NCI-H2029 treated with DMSO at 0.1 percent for 48 hours (cell line): ENCODE data around the gene PTPRCAP.
"Not testable (repeated sequence)": the region's sequence is repeated elsewhere in the genome, so short reads cannot be mapped to it uniquely, and the experiment has no call there.

ENCODE experiments used
- DNase-seq: peaks from one replicate; lab custom pipeline; 2025; lab: John Stamatoyannopoulos, UW

Gene PTPRCAP

GRCh38 chr11:67440229-67441097 is 3.0 kb upstream of the PTPRCAP start:
- no peak for DNase-seq

DNA sequence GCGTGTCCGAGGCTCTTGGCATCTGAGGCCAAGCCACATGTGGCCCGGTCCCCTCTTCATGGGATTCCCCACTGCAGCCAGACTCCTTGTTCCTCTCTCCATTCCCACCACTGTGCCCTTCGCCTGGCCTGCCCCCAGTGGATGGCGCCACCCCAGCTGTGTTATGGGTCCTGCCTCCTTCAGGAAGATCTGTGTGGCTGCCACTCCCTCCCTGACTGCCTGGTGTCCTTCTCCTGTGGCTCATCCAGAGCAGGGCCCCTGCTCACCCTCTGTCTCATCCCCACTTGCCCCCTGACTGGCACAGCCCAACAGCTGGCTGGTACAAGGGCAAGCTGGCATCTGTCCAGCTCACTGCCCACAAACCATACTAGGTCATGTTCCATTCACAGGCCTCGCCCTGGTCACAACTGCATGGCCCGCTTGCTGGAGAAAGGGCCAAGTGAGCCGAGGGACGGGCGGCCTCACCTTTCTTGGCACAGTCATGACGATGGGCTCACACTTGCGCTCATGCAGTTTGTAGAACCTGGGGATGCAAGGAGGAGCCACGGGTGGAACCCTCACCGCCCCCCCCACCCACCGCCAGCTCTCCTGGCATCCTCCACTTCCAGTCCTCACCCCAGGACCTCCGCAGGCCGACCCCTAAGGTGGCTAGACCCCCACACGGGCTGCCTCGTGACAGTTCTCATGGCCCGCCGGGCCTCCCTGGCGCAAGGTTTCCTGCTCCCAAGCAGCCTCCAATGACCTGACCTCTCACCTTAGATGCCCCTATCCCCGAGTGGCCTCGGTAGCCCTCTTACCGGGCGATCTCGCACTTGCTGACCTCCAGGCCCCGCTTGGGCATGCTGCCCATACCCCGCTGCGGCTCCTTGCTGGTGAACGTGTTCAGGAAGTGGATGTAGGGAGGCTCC is 2.1 kb upstream of the PTPRCAP start:
- DNase-seq = no peak

GRCh38 chr11:67438158-67438902 is 848 bp upstream of the PTPRCAP start:
- no peak for DNase-seq

DNA sequence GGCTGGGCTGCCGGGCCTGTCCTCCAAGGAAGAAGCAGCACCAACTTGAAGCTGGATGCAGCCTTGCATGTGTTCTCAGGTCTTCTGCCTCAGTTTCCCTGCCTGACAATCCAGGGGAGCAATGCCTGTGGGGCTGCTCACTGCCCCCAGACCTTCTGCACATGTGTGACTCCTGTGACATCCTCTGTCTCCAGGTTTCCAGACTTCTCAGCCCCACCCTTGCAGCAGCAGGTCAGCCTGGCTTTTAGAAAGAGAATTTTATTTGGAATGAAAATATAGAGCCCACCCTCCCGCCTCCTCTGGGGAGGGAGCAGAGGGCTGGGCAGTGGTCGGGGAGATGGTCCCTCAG is 301 bp upstream of the PTPRCAP start:
- no peak for DNase-seq

GRCh38 chr11:67436459-67437081 is 912 bp downstream of the PTPRCAP start:
- DNase-seq = no peak

- DNase-seq = no peak
Measured at GRCh38 chr11:67435727-67436458, 1.6 kb downstream of the PTPRCAP start.

DNA sequence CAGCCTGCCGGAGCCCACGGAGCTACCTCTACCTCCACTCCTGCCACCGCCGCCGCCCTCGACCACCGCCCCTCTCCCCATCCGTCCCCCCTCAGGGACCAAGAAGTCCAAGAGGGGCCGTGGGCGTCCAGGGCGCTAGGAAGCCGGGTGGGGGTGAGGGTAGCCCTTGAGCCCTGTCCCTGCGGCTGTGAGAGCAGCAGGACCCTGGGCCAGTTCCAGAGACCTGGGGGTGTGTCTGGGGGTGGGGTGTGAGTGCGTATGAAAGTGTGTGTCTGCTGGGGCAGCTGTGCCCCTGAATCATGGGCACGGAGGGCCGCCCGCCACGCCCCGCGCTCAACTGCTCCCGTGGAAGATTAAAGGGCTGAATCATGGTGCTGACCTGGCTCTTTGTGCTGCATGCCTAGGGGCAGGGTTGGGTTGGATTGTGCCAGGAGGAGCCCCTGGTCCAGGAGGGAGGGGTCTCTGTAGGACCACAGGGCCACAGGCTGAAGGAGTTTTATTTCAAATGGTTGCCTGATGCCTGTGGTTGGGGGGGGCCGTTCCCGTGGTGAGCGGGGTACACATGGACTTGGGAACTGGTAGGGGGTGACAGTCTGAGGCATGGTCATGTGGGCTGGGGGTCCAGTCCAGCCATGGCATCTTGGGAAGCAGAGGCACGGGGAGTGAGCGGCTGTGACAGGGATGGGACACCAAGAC is 2.3 kb downstream of the PTPRCAP start:
- DNase-seq = no peak

- no peak for DNase-seq
Measured at GRCh38 chr11:67434395-67434881, 3.0 kb downstream of the PTPRCAP start.

DNA sequence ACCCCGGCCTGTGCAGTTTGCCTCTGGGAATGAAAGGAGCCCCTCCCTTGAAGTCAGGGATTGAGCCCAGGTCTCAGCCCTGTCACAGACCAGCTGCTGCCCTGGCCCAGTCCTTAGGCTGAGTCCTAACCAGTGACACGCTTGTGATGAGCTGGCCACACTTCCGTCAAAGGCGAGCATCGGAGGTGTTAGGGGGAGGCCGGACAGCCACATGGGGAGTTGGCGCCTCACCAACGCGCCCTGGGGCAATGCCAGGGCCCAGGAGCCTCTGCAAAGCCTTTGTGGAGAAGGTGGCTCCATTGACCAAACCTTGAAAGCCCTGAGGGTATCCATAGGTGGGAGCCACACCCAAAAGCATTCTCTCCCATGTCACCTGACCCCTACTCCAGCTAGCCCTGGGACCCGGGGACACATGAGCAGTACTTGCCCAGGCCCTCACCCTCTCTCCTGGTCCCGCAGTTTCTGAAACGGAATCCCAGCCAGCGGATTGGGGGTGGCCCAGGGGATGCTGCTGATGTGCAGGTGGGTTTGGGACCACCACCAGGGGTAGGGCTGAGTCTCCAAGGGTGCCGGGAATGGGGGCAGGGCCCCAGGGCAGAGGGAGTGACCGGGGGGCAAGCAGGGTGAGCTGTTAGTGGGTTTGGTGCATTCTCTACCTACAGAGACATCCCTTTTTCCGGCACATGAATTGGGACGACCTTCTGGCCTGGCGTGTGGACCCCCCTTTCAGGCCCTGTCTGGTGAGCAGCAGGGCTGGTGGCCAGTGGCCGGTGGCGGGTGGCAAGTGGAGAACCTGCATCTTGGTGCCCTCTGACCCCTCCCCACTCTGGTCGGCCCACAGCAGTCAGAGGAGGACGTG is 3.7 kb downstream of the PTPRCAP start:
- no peak for DNase-seq

DNA sequence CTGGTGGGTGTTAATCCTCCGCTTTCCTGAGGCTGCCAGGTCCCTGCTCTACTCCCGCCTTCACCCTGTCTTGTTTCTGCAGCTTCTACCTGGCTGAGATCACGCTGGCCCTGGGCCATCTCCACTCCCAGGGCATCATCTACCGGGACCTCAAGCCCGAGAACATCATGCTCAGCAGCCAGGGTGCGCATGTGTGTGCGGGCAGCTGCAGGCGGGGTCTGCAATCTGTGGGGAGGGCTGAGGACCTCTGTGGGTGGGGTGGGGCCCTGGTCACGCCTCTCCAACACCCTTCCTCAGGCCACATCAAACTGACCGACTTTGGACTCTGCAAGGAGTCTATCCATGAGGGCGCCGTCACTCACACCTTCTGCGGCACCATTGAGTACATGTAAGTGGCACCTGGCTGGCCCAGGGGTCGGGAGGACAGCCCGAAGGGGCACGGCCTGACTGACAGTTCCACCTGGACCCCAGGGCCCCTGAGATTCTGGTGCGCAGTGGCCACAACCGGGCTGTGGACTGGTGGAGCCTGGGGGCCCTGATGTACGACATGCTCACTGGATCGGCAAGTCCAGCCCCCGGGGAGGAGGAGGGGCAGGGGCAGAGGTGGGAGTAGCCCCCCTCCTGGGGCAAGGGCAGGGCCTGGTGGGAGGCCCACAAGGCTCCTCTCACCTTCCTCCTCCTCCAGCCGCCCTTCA is 4.7 kb downstream of the PTPRCAP start:
- DNase-seq = no peak

DNA sequence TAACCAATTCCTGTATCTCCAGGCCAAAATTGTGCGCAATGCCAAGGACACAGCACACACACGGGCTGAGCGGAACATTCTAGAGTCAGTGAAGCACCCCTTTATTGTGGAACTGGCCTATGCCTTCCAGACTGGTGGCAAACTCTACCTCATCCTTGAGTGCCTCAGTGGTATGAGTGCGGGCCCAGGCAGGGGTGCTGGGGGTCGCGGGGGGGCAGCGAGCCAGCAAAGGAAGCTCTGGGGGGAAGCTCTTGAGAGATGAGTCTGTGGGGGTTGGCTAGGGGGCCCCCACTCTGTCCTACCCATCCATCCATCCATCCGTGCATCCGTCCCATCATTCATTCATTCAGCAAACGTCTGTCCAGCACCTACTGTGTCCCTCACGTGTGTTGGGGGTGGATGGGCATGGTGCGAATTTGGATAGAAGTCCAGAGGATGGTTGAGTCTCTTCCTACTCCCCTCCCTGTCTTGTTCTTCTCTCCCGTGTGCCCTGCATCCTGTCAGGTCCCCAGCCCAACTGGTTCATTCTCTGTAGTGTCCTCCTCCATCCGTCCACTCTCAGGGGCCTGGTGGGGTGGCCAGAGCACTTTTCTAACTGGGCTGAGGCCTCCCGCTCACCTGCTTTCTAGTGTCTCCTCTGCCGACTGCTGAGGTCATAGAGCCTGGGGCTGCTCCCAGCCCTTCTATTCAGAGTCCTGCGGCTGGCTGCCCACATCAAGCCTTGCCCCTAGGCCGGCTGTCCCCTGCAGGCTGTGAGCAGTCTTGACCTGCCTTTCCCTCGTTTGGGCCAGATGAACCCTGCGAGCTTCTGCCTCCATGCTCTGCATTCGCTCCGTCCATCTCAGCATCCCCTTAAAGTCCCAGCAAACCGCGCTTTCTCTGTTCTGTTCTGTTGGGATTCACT is 5.9 kb downstream of the PTPRCAP start:
- no peak for DNase-seq

DNA sequence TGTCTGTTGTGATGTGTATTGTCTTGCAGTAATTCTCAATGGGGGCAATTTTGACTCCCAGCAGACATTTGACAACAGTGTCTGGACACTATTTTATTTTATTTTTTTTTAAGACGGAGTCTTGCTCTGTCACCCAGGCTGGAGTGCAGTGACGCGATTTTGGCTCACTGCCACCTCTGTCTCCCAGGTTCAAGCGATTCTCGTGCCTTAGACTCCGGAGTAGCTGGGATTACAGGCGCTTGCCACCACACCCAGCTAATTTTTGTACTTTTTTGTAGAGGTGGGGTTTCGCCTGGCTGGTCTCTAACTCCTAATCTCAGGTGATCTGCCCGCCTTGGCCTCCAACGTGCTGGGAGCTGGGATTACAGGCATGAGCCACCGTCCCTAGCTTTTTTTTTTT is 7.8 kb downstream of the PTPRCAP start:
- DNase-seq = no peak

DNA sequence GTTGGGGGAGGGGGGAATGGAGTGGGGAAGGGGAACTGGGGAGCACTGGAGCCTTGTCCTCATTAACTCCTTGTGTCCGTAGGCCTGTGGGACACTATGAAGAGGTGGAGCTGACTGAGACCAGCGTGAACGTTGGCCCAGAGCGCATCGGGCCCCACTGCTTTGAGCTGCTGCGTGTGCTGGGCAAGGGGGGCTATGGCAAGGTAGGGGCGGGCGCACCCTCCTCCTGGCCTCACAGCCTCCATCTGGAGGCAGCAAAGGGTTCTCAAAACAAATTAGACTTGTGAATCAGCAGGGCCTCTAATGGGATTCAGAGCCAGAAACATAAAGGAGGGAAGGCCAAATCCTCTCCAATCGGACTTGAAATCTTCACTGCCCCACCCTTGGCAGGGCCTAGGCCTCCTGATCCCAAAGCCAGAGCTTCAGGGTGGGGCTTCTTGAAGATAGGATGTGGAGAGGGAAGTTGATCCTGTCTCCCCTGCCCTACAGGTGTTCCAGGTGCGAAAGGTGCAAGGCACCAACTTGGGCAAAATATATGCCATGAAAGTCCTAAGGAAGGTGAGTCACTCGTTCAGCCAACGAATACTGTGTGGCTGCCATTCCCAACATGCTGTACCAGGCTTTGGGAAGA is 8.3 kb downstream of the PTPRCAP start:
- no peak for DNase-seq

DNA sequence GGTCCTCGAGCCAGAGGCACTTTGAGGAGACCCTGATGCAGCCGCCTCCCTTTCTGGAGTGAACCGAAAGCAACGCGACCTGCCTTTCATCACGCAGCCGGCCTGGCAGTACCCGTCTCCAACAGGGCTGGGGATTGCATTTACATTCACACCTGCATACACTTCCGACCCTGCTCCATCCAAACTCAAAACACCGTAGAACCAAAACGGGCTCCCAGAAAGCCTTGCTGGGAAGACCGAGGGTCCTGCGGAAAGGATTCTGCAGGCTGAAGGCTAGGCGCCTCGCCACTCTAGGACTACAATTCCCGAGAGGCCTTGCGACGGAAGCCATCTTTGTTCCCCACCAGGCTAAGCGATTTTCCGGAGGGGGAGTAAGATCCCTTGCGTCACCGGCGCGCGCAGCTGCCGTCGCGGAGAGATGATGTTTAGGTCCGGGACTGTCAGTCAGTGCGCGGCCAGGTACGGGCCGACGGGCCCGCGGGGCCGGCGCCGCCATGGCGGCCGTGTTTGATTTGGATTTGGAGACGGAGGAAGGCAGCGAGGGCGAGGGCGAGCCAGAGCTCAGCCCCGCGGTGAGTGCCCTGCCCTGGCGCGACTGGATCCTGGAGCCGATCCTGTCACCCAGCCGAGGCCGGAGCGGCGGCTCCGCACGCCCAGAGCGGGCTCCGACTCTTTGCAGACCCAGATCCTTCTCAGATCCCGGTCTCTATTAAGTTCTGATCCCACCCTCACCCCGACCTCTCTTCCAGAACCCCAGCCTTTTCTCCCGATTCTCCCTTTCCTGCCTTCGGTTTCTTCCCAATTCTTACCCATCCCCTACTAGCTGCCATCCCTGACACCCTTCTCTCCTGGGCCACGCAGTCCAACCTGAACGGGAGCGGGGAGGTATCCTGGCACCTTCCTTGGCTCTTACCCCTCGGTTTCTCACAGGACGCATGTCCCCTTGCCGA is 9.2 kb downstream of the PTPRCAP start, which contains the start of gene RPS6KB2:
Gene RPS6KB2, plus strand, starts transcription at position 443 of the 950 bp plus-strand sequence. Its CDS starts 52 bp downstream, at position 495.
- peak; percentile 90 for DNase-seq

- not testable (repeated sequence) for DNase-seq
Measured at GRCh38 chr11:67427364-67427859, 10.1 kb downstream of the PTPRCAP start.
